HG02852 (cell line): ENCODE measurements around the gene P2RX2.

ENCODE experiments used
- ATAC-seq: cut with Tn5 transposase; IDR thresholded peaks from one replicate; pipeline ENCODE4 v1.9.1; 2021; ENCODE audit warnings: mild to moderate bottlenecking, moderate library complexity; ENCODE audit not compliant: unreplicated experiment

P2RX2 gene

GRCh38 chr12:132601171-132601883 is 17.2 kb upstream of the P2RX2 start:
- ATAC-seq: no peak

- ATAC-seq: no peak
These were observed 15.9 kb upstream of the P2RX2 start for GRCh38 chr12:132602572-132603239.

- no peak for ATAC-seq
These were observed 15.1 kb upstream of the P2RX2 start for GRCh38 chr12:132603240-132604150.

GRCh38 chr12:132604151-132604618 is 14.4 kb upstream of the P2RX2 start:
- ATAC-seq: no peak

- no peak for ATAC-seq
These were observed 13.7 kb upstream of the P2RX2 start for GRCh38 chr12:132604668-132605441.

- ATAC-seq: no peak
These were observed 12.7 kb upstream of the P2RX2 start for GRCh38 chr12:132605892-132606291.

GRCh38 chr12:132606466-132606865 is 12.1 kb upstream of the P2RX2 start:
- no peak for ATAC-seq

GRCh38 chr12:132606927-132607326 is 11.6 kb upstream of the P2RX2 start:
- no peak for ATAC-seq

GRCh38 chr12:132608231-132609171 is 10.1 kb upstream of the P2RX2 start:
- no peak for ATAC-seq

GRCh38 chr12:132610051-132610759 is 8.4 kb upstream of the P2RX2 start, which contains the start of gene LRCOL1:
TSS of gene LRCOL1 (minus strand) at chr12:132610582. CDS start at chr12:132606251, 4,331 bp downstream.
- ATAC-seq: no peak

GRCh38 chr12:132610866-132611602 is 7.5 kb upstream of the P2RX2 start:
- ATAC-seq: no peak

GRCh38 chr12:132611620-132612019 is 7.0 kb upstream of the P2RX2 start:
- no peak for ATAC-seq

GRCh38 chr12:132614029-132614428 is 4.5 kb upstream of the P2RX2 start:
- ATAC-seq: no peak

- ATAC-seq: no peak
These were observed 3.6 kb upstream of the P2RX2 start for GRCh38 chr12:132614861-132615578.

GRCh38 chr12:132615579-132616038 is 3.0 kb upstream of the P2RX2 start:
- no peak for ATAC-seq

GRCh38 chr12:132617135-132617701 is 1.4 kb upstream of the P2RX2 start:
- no peak for ATAC-seq
